IMR-90 (cell line): ENCODE results near the gene TMPRSS15.

Experiments
- BHLHE40 ChIP-seq: fragments of 150-350 bp; IDR thresholded peaks from 2 replicates; pipeline ENCODE4 v1.6.1; 2016; ENCODE audit warnings: mild to moderate bottlenecking, low read depth, low read length
- CHD1 ChIP-seq: IDR thresholded peaks from 2 replicates; pipeline ENCODE4 v1.6.1; 2012; ENCODE audit warnings: low read depth, low read length, improper control_type of control experiment
- CTCF ChIP-seq: conservative IDR thresholded peaks from 2 replicates; pipeline ENCODE4 v1.5.1; 2012; ENCODE audit warnings: mild to moderate bottlenecking, low read depth, low read length, improper control_type of control experiment
- FOS ChIP-seq: fragments of 150-350 bp; IDR thresholded peaks from 2 replicates; pipeline ENCODE4 v1.6.1; 2016; ENCODE audit warnings: low read depth, low read length
- MAFK ChIP-seq: IDR thresholded peaks from 2 replicates; pipeline ENCODE4 v1.6.1; 2012; ENCODE audit warnings: low read depth, low read length, improper control_type of control experiment
- POLR2A ChIP-seq: IDR thresholded peaks from 2 replicates; pipeline ENCODE4 v1.6.1; 2012; ENCODE audit warnings: mild to moderate bottlenecking, low read depth, low read length
- RAD21 ChIP-seq: IDR thresholded peaks from 2 replicates; pipeline ENCODE4 v1.6.1; 2012; ENCODE audit warnings: low read length, improper control_type of control experiment
- SMC3 ChIP-seq: fragments of 150-350 bp; IDR thresholded peaks from 2 replicates; pipeline ENCODE4 v1.6.1; 2016; ENCODE audit warnings: low read depth, mild to moderate bottlenecking, antibody characterized with exemption, low read length, moderate library complexity

DNA sequence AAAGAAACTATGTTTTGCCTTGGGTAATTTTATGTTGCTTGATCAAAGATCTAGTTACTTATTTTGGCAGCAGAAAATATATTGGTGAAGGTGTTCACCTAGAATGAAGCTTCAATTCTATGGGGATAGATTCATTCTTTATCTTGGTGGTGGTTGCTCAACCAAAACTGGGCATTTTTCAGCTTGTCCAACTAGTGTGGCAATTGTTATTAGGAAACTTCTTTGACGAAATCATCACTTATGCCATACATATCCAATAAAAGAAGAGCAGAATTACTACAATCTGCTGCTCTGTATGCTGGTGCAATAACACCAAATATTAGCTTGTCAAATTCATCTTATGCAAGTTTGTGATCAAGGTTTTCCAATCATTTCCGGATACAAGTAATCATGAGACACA, 26.8 kb upstream of the TMPRSS15 start:
- TF ChIP-seq FOS (no peak), CTCF (no peak), SMC3 (no peak), MAFK (no peak), RAD21 (no peak), BHLHE40 (no peak), CHD1 (no peak), POLR2A (no peak)
